ENCODE measurements around the gene OR2V2.

DNA sequence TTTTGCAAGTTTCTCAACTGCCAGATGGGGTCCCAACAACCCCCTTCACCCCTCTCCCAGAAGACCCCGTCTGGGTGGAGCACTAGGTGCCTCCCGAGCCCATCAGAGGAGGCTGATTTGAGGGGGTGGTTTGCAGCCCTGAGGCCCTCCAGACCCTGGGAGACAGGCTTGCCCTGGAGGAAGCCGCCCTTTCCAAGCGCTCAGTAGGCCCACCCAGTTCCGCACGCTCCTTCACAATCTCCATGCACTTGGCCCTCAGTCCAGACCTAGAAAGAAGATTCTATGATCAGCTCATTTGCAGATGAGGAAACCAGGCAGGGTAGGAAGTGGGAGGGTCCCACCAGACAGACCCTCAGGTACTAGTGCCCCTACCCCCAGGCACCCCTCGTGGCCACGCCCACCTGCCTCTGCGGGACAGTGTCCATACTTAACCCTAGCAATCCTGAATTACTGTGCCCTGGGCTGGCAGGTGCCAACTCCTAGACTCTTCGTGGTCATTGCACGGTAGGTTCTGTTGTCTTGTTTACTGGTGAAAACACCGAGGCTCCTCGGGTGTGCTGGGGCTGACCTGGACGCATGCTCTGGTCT is 38.7 kb upstream of the OR2V2 start:
- TF ChIP-seq, protein P1, sequence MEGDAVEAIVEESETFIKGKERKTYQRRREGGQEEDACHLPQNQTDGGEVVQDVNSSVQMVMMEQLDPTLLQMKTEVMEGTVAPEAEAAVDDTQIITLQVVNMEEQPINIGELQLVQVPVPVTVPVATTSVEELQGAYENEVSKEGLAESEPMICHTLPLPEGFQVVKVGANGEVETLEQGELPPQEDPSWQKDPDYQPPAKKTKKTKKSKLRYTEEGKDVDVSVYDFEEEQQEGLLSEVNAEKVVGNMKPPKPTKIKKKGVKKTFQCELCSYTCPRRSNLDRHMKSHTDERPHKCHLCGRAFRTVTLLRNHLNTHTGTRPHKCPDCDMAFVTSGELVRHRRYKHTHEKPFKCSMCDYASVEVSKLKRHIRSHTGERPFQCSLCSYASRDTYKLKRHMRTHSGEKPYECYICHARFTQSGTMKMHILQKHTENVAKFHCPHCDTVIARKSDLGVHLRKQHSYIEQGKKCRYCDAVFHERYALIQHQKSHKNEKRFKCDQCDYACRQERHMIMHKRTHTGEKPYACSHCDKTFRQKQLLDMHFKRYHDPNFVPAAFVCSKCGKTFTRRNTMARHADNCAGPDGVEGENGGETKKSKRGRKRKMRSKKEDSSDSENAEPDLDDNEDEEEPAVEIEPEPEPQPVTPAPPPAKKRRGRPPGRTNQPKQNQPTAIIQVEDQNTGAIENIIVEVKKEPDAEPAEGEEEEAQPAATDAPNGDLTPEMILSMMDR (IDR thresholded peaks at IDR 0.05), result no peak
- TF ChIP-seq POLR2A (IDR thresholded peaks at IDR 0.05), result no peak
